HG03571 (cell line): Measurements from ENCODE around the gene SYNPR.
"Not testable (repeated sequence)": the region's sequence is repeated elsewhere in the genome, so short reads cannot be mapped to it uniquely, and the experiment has no call there.

Source experiments
- ATAC-seq: cut with Tn5 transposase; IDR thresholded peaks from one replicate; pipeline ENCODE4 v1.9.1; 2021; ENCODE audit not compliant: unreplicated experiment

Gene SYNPR

DNA sequence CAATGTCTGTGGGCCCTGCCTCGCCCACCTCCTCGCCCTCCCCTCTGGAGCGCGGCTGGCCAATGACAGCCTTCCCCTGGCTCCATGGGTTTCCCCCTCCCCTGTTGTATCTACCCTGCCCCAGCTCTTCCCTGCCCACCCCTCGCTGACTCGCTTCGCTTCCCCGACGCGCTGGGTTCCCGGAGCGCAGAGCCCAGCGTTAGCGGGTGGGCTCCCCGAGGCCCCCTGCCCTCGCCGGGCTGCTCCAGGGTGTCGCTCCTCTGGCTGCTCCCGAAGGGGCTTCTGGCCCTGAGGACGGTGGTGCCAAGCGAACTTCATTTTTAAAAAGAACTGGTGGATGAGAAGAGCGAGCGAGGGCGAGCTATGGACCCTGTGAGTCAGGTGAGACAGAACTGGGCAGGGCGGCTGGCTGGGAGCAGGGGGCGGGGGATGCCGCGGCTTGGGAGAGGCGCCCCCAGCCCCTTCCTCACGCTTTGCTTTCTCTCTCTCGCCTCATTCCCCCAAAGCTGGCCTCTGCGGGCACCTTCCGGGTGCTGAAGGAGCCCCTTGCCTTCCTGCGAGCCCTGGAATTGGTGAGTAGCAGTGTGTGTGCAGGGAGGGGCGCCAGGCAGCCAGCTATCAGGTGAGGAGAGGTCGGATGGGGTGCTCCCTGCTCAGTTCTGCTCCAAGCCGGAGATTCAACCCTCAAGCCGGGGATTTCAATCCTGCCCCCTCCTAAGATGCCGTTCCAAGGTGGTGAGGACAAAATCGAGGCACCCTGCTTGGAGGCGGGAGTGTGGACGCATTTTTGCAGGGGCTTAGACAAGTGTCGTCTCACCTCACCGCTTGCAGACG is at the start of gene SYNPR:
Gene SYNPR (plus strand): TSS at position 138 of the 834 bp plus-strand sequence.
- no peak for ATAC-seq

DNA sequence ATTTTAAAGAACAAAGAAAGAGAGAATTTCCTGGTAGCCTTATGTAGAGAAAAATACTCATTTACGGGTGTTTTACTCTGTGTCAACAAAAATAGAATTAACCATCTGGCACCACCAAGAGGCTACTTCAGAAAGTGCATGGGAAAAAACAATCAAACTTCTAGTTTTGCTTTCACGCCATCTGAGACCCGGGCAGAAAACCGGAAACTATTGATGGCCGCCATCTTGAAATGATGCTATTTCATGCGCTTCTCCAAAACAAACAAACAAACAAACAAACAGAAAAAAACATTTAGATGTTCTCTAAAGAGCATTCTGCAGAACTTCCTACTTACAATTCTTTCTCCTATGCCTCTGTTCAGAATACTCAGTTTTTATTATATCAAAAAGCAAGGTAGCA is 49.4 kb upstream of the SYNPR start:
- peak; percentile 86 for ATAC-seq

GRCh38 chr3:63230146-63230545 is 48.0 kb upstream of the SYNPR start:
- no peak for ATAC-seq

- ATAC-seq = no peak
These were observed 46.5 kb upstream of the SYNPR start for GRCh38 chr3:63231643-63232042.

DNA sequence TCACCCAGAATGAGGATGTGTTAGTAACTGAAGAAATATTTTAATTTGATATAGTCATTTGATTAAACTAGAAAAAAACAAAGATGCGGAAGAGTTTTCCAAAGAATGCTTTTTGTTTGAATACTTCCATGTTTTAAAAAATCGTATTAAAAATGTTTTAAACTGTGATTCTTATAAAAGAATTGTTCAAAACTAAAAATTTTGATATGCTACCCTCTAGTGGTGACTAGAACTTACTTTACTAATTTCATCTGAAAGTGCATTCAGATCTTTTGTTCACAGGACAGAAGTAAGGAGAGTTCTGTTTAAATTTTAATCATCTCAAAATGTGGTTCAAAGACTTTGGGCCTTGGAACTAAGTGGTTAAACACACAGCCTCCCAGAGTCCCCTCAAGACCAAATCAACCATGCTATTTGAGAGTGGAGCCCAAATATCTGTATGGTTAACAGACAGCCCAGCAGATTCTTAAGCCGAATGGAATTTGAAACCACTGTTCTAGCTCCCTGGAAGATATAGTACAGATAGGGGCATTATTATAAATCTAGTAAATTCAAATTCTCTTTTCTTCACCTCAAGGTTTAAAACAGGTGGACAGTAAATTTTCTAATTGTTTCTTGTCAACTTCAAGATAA is 45.2 kb upstream of the SYNPR start:
- no peak for ATAC-seq

- ATAC-seq = no peak
These were observed 37.7 kb upstream of the SYNPR start for GRCh38 chr3:63240381-63240902.

GRCh38 chr3:63242124-63242523 is 36.0 kb upstream of the SYNPR start:
- ATAC-seq = no peak

- ATAC-seq = no peak
These were observed 33.6 kb upstream of the SYNPR start for GRCh38 chr3:63244486-63244885.

DNA sequence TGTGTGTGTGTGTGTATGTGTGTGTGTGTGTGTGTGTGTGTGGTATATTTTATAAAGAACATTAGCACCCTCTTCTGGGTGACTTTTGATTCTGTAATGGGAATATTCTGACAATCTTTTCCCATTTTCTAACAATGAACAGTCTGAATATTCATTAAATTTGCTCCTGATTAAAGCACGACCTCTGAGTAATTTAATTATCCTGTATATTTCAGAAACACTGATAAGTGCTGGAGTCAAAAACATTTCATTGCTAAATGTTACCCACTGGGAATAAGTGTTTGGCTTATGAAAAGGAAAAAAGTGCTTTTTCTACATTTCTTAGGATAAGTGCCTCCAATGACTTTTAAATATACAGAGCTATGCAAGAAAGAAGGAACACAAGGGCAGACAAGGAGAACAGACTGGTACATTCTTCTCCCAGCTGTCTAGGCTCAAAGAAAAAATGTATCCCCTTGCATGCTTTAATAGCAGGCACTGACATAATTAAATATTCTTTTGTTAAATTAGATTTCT is 32.3 kb upstream of the SYNPR start:
- no peak for ATAC-seq

DNA sequence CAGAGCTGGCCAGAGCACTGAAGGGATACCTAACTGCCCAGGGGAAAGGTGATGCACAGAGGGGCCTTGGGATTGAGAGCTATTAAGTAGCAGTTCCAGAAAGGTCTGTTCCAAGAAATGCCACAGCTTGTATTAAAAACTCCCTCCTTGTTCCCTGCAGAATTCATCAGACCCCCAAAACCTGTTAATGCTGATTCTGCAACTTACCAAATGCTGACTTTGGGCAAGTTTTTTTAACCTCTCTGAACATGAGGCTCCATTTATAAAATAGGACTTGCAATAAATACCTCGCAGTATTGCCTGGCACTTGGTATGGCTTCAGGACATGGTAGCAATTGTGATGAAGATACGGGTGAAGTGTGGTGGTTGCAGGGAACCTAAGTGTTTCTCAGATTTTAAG is 30.1 kb upstream of the SYNPR start:
- no peak for ATAC-seq

DNA sequence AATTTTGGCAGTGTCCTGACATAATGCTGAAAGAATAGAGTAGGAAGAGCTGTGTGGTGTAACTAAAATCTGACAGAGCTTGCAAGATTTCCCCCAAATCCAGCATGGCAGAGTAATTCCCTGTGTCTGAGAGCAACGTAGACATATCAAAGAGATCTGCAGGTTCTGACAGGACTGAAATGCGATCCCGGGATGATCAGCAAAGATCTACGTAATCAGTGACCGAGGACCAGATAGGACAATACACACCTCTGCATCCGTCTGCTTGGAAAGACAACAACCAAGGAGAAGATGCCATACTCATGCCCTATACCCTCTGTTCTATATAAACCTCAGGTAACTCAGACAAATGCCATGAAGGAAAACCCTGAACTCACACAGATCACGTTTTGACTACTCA is 26.6 kb upstream of the SYNPR start:
- no peak for ATAC-seq

GRCh38 chr3:63255819-63256218 is 22.3 kb upstream of the SYNPR start:
- ATAC-seq = not testable (repeated sequence)

DNA sequence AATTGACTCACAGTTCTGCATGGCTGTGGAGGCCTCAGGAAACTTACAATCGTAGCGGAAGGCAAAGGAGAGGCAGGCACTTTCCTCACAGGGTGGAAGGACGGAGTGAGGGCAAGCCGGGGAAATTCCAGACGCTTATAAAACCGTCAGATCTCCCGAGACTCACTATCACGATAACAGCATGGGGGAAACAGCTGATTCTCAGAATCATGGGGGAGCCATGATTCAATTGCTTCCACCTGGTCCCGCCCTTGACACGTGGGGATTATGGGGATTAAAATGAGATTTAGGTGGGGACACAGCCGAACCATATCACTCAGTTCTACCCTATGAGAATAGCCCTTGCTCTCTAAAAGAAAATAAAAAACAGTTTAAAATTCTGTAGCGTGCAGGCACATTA is 13.4 kb upstream of the SYNPR start:
- ATAC-seq = no peak

- no peak for ATAC-seq
These were observed 3.7 kb upstream of the SYNPR start for GRCh38 chr3:63274359-63274758.

GRCh38 chr3:63279005-63279841 is 1.1 kb downstream of the SYNPR start:
- ATAC-seq = no peak

DNA sequence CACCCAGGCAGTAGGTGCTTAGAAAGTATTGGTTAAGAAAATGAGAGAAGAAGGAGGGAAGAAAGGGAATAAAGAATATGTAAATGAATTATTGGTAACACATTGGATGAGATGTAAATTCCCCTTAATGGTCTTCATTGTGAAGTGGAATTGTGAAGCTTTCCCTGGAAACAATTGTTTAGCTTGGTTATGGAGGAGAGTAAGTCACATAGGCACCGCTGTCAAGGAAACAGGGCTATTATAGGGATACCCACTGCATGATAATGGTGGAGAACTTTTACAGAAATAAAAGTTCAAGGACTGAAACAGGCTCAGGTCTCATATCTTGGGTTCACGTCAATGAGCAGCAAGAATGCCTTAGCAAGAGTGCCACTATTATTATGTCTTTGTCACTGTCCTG is 9.5 kb downstream of the SYNPR start:
- no peak for ATAC-seq

DNA sequence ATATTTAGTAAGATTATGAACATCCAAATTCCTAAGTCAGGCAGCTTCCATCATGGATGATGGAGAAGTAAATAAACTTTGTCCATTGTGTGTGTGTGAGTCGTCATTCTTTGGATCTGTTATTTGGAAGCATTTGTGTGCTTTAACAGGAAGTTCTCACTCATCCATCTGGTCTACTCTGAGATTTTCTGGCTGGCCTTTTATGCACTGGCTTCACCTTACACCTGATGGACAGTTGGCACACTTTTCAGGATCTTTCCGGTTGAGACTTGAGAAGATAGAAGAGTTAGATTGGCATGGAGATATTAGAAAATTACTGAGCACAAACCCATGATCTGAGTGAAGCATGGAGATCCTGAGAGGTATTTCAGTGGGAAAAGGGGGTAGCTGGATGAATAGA is 12.6 kb downstream of the SYNPR start:
- ATAC-seq = no peak

GRCh38 chr3:63294332-63294731 is 16.2 kb downstream of the SYNPR start:
- ATAC-seq = no peak

DNA sequence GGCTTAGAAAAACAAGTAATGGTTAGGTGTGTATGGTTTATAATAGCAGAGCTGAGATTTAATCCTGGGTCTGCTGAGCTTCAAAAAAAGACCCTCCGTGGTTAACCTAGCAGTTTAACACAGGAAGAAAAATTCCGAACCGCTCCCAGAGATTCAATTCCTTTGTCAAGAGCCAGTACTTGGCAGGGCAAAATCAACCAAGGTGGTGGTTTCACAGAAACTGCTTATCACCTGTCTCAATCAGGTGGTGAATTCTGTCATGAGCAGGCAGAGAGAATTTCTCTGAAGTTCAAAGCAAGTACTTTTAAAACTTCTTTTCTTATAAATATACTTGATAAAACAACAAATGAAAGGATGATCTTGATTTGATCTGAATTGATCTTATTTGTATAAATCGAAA is 17.2 kb downstream of the SYNPR start:
- ATAC-seq = no peak

GRCh38 chr3:63295806-63296205 is 17.7 kb downstream of the SYNPR start:
- ATAC-seq = no peak

DNA sequence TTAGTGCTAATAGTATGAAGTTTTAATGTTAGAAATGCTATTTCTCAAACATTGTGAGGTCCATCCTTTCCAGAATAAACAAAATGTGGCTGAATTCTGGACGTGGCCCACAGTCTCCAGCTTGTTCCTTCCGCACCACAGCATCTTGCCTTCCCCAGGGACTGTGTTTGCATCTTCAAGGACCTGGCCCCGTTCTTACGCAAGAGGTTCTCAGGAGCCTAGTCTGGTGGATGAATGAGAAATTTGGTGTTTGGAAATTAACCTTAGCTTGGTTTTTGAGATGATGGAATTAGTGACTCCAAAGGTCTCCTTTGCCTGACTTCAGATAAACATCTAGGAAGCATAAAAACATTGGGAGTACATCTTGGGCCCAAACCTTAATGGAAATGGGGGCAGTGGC is 18.1 kb downstream of the SYNPR start:
- ATAC-seq = no peak
